ENCODE results near the gene ORAI3. TPM values are rescaled to one million over a fixed set of nuclear protein-coding genes. Genes with fewer than 3 reads are reported as not detected.

Gene ORAI3
- total RNA-seq, 1 experiment from 2014 or later, result 10.8 TPM

GRCh38 chr16:30996985-30997724 lies 48.3 kb downstream of the ORAI3 start (continued):
- TF ChIP-seq AFF4 (CRISPR knock-in tag; IDR thresholded peaks at IDR 0.05; ENCODE audit: borderline replicate concordance) (no peak), ZNF232 (CRISPR knock-in tag; IDR thresholded peaks at IDR 0.05) (no peak), ZNF423 (CRISPR knock-in tag; IDR thresholded peaks at IDR 0.05) (0 out of 2 replicates have a peak, but pooled peaks have one; percentile 15), RORB (CRISPR knock-in tag; IDR thresholded peaks at IDR 0.05) (no peak), EMX1 (CRISPR knock-in tag; IDR thresholded peaks at IDR 0.05) (no peak), KAT7 (CRISPR knock-in tag; IDR thresholded peaks at IDR 0.05; ENCODE audit: borderline replicate concordance) (no peak), CBFB (CRISPR knock-in tag; IDR thresholded peaks at IDR 0.05; ENCODE audit: low read depth) (no peak), FOXK1 (CRISPR knock-in tag; IDR thresholded peaks at IDR 0.05) (no peak), NR2C2 (CRISPR knock-in tag; IDR thresholded peaks at IDR 0.05) (no peak), JAZF1 (CRISPR knock-in tag; IDR thresholded peaks at IDR 0.05) (no peak), FOXJ3 (CRISPR knock-in tag; IDR thresholded peaks at IDR 0.05; ENCODE audit: borderline replicate concordance) (no peak), NFYB (CRISPR knock-in tag; conservative IDR thresholded peaks at IDR 0.05; ENCODE audit: low read depth) (no peak), ZNF671 (CRISPR knock-in tag; IDR thresholded peaks at IDR 0.05) (no peak), IRF1 (CRISPR knock-in tag; IDR thresholded peaks at IDR 0.05) (no peak), ZNF416 (CRISPR knock-in tag; IDR thresholded peaks at IDR 0.05) (no peak), NR1H2 (CRISPR knock-in tag; IDR thresholded peaks at IDR 0.05) (no peak), ZNF396 (CRISPR knock-in tag; IDR thresholded peaks at IDR 0.05; ENCODE audit: borderline replicate concordance) (no peak), SP1 (CRISPR knock-in tag; conservative IDR thresholded peaks at IDR 0.05) (peak; percentile 67), ZNF263 (CRISPR knock-in tag; IDR thresholded peaks at IDR 0.05; ENCODE audit: low read depth) (no peak), ZBTB21 (CRISPR knock-in tag; IDR thresholded peaks at IDR 0.05; ENCODE audit: borderline replicate concordance) (no peak), HMGA2 (CRISPR knock-in tag; IDR thresholded peaks at IDR 0.05) (no peak), E2F1 (CRISPR knock-in tag; IDR thresholded peaks at IDR 0.05) (no peak)

Measured in WTC11 (cell line).